SK-N-SH treated with all-trans-retinoic acid at 6 μM for 48 hours (cell line): ENCODE data around the gene YLPM1.

ENCODE experiments used
- ATAC-seq: fragments of 200-7000 bp; cut with Tn5 transposase; 3 replicates; pipeline ENCODE4 v1.9.1; 2020; ENCODE audit warnings: mild to moderate bottlenecking, moderate library complexity
- ARNTL ChIP-seq: fragments of 450-650 bp; formaldehyde crosslinking; IDR thresholded peaks from 2 replicates; pipeline ENCODE4 v1.5.0; 2020; ENCODE audit warnings: low read depth, mild to moderate bottlenecking, moderate library complexity, borderline replicate concordance
- BACH2 ChIP-seq: fragments of 250-450 bp; sonication (Bioruptor Pico); IDR thresholded peaks from 2 replicates; pipeline ENCODE4 v1.9.0; 2021; ENCODE audit warnings: mild to moderate bottlenecking, borderline replicate concordance
- CSDC2 ChIP-seq: fragments of 250-450 bp; sonication (Bioruptor Pico); IDR thresholded peaks from 2 replicates; pipeline ENCODE4 v1.5.0; 2020; ENCODE audit warnings: mild to moderate bottlenecking, moderate library complexity
- ESRRG ChIP-seq: fragments of 250-450 bp; sonication (Bioruptor Pico); IDR thresholded peaks from 2 replicates; pipeline ENCODE4 v1.6.1; 2021; ENCODE audit warnings: mild to moderate bottlenecking
- GLIS3 ChIP-seq: fragments of 250-450 bp; sonication (Bioruptor Pico); IDR thresholded peaks from 2 replicates; pipeline ENCODE4 v1.5.0; 2020; ENCODE audit warnings: mild to moderate bottlenecking, moderate library complexity
- OSR1 ChIP-seq: fragments of 250-450 bp; sonication (Bioruptor Pico); IDR thresholded peaks from 2 replicates; pipeline ENCODE4 v1.8.0; 2022; ENCODE audit warnings: moderate library complexity, mild to moderate bottlenecking, inconsistent platforms
- PATZ1 ChIP-seq: fragments of 250-450 bp; sonication (Bioruptor Pico); IDR thresholded peaks from 2 replicates; pipeline ENCODE4 v1.8.0; 2020; ENCODE audit warnings: mild to moderate bottlenecking, moderate library complexity, borderline replicate concordance
- PPARA ChIP-seq: fragments of 250-450 bp; sonication (Bioruptor Pico); IDR thresholded peaks from 2 replicates; pipeline ENCODE4 v1.5.0; 2020; ENCODE audit warnings: mild to moderate bottlenecking, borderline replicate concordance
- SNAI2 ChIP-seq: fragments of 250-450 bp; sonication (Bioruptor Pico); IDR thresholded peaks from 2 replicates; pipeline ENCODE4 v1.5.0; 2020; ENCODE audit warnings: mild to moderate bottlenecking, moderate library complexity
- TCF4 ChIP-seq: fragments of 250-450 bp; sonication (Bioruptor Pico); IDR thresholded peaks from 2 replicates; pipeline ENCODE4 v1.8.0; 2021; ENCODE audit warnings: mild to moderate bottlenecking, moderate library complexity, borderline replicate concordance
- TOX ChIP-seq: fragments of 250-450 bp; sonication (Bioruptor Pico); IDR thresholded peaks from 2 replicates; pipeline ENCODE4 v1.8.0; 2021; ENCODE audit warnings: mild to moderate bottlenecking, moderate library complexity, borderline replicate concordance
- ZC3H10 ChIP-seq: fragments of 250-450 bp; sonication (Bioruptor Pico); IDR thresholded peaks from 2 replicates; pipeline ENCODE4 v1.5.1; 2021; ENCODE audit warnings: mild to moderate bottlenecking, moderate library complexity
- ZFP3 ChIP-seq: fragments of 250-450 bp; sonication (Bioruptor Pico); IDR thresholded peaks from 2 replicates; pipeline ENCODE4 v1.5.0; 2020; ENCODE audit warnings: mild to moderate bottlenecking, moderate library complexity
- ZFP30 ChIP-seq: fragments of 450-650 bp; formaldehyde crosslinking; IDR thresholded peaks from 2 replicates; pipeline ENCODE4 v1.5.0; 2022; ENCODE audit warnings: mild to moderate bottlenecking, moderate library complexity
- ZNF565 ChIP-seq: fragments of 450-650 bp; formaldehyde crosslinking; conservative IDR thresholded peaks from 2 replicates; pipeline ENCODE4 v1.5.0; 2020; ENCODE audit warnings: low read depth, mild to moderate bottlenecking, moderate library complexity
- ZNF70 ChIP-seq: fragments of 450-650 bp; formaldehyde crosslinking; IDR thresholded peaks from 2 replicates; pipeline ENCODE4 v1.5.0; 2020; ENCODE audit warnings: mild to moderate bottlenecking, moderate library complexity
- ZNF8 ChIP-seq: fragments of 450-650 bp; formaldehyde crosslinking; IDR thresholded peaks from 2 replicates; pipeline ENCODE4 v1.5.0; 2020; ENCODE audit warnings: mild to moderate bottlenecking, moderate library complexity
- TF ChIP-seq, protein P1 (sequence below): fragments of 250-450 bp; sonication (Bioruptor Pico); IDR thresholded peaks from 2 replicates; pipeline ENCODE4 v1.5.1; 2020; ENCODE audit warnings: low read depth, mild to moderate bottlenecking, moderate library complexity
- TF ChIP-seq, protein P2 (sequence below): fragments of 250-450 bp; sonication (Bioruptor Pico); IDR thresholded peaks from 2 replicates; pipeline ENCODE4 v1.8.0; 2021; ENCODE audit warnings: low read depth, mild to moderate bottlenecking, moderate library complexity, borderline replicate concordance
- TF ChIP-seq, protein P3 (sequence below): fragments of 250-450 bp; sonication (Bioruptor Pico); IDR thresholded peaks from 2 replicates; pipeline ENCODE4 v1.5.1; 2021; ENCODE audit warnings: mild to moderate bottlenecking, moderate library complexity
- TF ChIP-seq, protein P4 (sequence below): fragments of 250-450 bp; sonication (Bioruptor Pico); IDR thresholded peaks from 2 replicates; pipeline ENCODE4 v1.5.0; 2020; ENCODE audit warnings: mild to moderate bottlenecking, moderate library complexity

Gene YLPM1

GRCh38 chr14:74794947-74795346, 31.8 kb downstream of the YLPM1 start:
- no peak for ATAC-seq
- no peak for TF ChIP-seq TCF4
- TF ChIP-seq PATZ1 (CRISPR knock-in tag) = no peak
- no peak for TF ChIP-seq ARNTL (CRISPR knock-in tag)
- TF ChIP-seq ESRRG = no peak
- TF ChIP-seq CSDC2 (CRISPR knock-in tag) = no peak
- no peak for TF ChIP-seq ZNF565
- TF ChIP-seq TOX (CRISPR knock-in tag) = no peak
- TF ChIP-seq ZC3H10 (CRISPR knock-in tag) = no peak
- no peak for TF ChIP-seq ZFP30 (CRISPR knock-in tag)
- TF ChIP-seq GLIS3 = no peak
- TF ChIP-seq, protein P1, sequence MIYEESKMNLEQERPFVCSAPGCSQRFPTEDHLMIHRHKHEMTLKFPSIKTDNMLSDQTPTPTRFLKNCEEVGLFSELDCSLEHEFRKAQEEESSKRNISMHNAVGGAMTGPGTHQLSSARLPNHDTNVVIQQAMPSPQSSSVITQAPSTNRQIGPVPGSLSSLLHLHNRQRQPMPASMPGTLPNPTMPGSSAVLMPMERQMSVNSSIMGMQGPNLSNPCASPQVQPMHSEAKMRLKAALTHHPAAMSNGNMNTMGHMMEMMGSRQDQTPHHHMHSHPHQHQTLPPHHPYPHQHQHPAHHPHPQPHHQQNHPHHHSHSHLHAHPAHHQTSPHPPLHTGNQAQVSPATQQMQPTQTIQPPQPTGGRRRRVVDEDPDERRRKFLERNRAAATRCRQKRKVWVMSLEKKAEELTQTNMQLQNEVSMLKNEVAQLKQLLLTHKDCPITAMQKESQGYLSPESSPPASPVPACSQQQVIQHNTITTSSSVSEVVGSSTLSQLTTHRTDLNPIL (CRISPR knock-in tag) = no peak
- TF ChIP-seq OSR1 = no peak
- no peak for TF ChIP-seq SNAI2 (CRISPR knock-in tag)
- TF ChIP-seq PPARA (CRISPR knock-in tag) = no peak
- TF ChIP-seq ZFP3 (CRISPR knock-in tag) = no peak
- no peak for TF ChIP-seq ZNF8 (CRISPR knock-in tag)
- no peak for TF ChIP-seq ZNF70 (CRISPR knock-in tag)
- TF ChIP-seq, protein P2, sequence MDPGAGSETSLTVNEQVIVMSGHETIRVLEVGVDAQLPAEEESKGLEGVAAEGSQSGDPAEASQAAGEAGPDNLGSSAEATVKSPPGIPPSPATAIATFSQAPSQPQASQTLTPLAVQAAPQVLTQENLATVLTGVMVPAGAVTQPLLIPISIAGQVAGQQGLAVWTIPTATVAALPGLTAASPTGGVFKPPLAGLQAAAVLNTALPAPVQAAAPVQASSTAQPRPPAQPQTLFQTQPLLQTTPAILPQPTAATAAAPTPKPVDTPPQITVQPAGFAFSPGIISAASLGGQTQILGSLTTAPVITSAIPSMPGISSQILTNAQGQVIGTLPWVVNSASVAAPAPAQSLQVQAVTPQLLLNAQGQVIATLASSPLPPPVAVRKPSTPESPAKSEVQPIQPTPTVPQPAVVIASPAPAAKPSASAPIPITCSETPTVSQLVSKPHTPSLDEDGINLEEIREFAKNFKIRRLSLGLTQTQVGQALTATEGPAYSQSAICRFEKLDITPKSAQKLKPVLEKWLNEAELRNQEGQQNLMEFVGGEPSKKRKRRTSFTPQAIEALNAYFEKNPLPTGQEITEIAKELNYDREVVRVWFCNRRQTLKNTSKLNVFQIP (CRISPR knock-in tag) = no peak

DNA sequence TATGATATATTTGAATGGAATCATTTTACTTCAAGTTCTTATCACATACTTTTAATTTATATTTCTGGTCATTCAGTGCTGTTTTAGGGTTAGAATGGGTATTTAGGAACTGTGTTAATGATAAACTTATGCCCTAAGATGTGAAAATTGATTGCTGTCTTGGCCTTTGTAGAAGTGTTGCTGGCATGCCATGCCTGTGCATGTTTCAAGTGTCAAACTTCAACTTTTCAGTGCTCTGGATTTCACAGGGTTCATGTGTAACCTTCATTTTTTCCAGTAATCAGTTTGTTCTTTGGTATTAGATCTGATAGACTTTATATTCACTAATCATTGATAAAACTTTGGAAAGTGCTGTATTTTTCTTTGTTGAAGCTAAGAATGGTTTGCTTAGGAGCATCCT, 36.6 kb downstream of the YLPM1 start:
- no peak for ATAC-seq
- TF ChIP-seq ZNF565 = no peak
- TF ChIP-seq, protein P1 (CRISPR knock-in tag) = no peak
- TF ChIP-seq, all 23 proteins: peak for 0

GRCh38 chr14:74800780-74801179, 37.7 kb downstream of the YLPM1 start:
- ATAC-seq = no peak
- TF ChIP-seq ZC3H10 (CRISPR knock-in tag) = no peak
- no peak for TF ChIP-seq PATZ1 (CRISPR knock-in tag)
- no peak for TF ChIP-seq ARNTL (CRISPR knock-in tag)
- no peak for TF ChIP-seq ZNF565
- TF ChIP-seq ZNF8 (CRISPR knock-in tag) = no peak
- TF ChIP-seq ZFP30 (CRISPR knock-in tag) = no peak
- no peak for TF ChIP-seq BACH2 (CRISPR knock-in tag)
- TF ChIP-seq, protein P3, sequence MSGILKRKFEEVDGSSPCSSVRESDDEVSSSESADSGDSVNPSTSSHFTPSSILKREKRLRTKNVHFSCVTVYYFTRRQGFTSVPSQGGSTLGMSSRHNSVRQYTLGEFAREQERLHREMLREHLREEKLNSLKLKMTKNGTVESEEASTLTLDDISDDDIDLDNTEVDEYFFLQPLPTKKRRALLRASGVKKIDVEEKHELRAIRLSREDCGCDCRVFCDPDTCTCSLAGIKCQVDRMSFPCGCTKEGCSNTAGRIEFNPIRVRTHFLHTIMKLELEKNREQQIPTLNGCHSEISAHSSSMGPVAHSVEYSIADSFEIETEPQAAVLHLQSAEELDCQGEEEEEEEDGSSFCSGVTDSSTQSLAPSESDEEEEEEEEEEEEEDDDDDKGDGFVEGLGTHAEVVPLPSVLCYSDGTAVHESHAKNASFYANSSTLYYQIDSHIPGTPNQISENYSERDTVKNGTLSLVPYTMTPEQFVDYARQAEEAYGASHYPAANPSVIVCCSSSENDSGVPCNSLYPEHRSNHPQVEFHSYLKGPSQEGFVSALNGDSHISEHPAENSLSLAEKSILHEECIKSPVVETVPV (CRISPR knock-in tag) = no peak
- TF ChIP-seq GLIS3 = no peak
- TF ChIP-seq TOX (CRISPR knock-in tag) = no peak
- TF ChIP-seq OSR1 = no peak
- TF ChIP-seq, protein P4, sequence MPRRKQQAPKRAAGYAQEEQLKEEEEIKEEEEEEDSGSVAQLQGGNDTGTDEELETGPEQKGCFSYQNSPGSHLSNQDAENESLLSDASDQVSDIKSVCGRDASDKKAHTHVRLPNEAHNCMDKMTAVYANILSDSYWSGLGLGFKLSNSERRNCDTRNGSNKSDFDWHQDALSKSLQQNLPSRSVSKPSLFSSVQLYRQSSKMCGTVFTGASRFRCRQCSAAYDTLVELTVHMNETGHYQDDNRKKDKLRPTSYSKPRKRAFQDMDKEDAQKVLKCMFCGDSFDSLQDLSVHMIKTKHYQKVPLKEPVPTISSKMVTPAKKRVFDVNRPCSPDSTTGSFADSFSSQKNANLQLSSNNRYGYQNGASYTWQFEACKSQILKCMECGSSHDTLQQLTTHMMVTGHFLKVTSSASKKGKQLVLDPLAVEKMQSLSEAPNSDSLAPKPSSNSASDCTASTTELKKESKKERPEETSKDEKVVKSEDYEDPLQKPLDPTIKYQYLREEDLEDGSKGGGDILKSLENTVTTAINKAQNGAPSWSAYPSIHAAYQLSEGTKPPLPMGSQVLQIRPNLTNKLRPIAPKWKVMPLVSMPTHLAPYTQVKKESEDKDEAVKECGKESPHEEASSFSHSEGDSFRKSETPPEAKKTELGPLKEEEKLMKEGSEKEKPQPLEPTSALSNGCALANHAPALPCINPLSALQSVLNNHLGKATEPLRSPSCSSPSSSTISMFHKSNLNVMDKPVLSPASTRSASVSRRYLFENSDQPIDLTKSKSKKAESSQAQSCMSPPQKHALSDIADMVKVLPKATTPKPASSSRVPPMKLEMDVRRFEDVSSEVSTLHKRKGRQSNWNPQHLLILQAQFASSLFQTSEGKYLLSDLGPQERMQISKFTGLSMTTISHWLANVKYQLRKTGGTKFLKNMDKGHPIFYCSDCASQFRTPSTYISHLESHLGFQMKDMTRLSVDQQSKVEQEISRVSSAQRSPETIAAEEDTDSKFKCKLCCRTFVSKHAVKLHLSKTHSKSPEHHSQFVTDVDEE (CRISPR knock-in tag) = no peak
